ENCODE results near the gene SBNO2. TPM values are rescaled to one million over a fixed set of nuclear protein-coding genes. Genes with fewer than 3 reads are reported as not detected.

The SBNO2 gene
- total RNA-seq, 1 donor from 2014 or later = 40.9 TPM

DNA sequence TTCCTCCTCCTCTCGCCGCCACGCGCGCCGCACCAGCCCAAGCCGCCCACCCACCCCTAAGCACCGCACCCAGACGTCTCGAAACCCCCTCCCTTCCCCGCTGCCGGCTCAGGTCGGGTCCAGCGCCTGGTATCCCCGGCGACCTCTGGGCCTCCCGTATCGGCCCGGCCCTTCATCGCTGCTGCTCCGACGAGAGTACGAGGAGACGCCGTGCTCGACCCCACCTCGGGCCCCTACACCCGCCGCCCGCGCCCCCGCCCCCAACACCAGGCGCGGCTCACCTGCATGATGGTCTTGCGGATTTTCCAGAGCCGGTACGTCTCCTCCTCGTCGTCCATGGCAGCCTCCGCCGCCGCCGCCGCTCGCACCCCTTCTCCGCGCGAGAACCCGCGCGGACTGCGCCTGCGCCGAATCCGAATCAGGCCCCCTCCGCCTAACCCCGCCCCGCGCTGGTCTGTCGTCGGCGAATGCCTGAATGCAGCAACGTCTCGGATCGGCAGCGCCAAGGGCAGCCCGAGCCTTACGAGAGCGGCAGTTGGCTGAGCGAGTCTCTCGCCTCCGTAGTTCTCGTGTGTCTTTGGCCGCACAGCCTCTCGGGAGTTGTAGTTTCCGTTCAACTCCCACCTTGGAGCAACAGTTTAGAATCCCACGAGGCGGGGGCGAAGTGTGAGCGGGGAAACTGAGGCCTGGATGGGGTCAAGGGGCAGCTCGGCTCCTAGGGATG, 78.9 kb downstream of the SBNO2 start, which contains the start of gene POLR2E:
Gene POLR2E, minus strand, starts transcription at position 398 of the 724 bp plus-strand sequence. Its CDS starts 60 bp downstream, at position 338.
- peak within 1 kb of the TSS; percentile 88 for H3K4me3 Mint-ChIP-seq (ENCODE audit: low read depth)
- H3K27me3 Mint-ChIP-seq = no peaks in the 10 kb centered on the region
- H3K4me1 Mint-ChIP-seq (ENCODE audit: low read depth) = peaks cover 27% of the 10 kb centered on the region
- DNase-seq (ENCODE audit: low spot score, unreplicated experiment) = peak; percentile 99
- H3K27ac Mint-ChIP-seq = peak within 1 kb of the TSS; percentile 93
- TF ChIP-seq, protein P1, sequence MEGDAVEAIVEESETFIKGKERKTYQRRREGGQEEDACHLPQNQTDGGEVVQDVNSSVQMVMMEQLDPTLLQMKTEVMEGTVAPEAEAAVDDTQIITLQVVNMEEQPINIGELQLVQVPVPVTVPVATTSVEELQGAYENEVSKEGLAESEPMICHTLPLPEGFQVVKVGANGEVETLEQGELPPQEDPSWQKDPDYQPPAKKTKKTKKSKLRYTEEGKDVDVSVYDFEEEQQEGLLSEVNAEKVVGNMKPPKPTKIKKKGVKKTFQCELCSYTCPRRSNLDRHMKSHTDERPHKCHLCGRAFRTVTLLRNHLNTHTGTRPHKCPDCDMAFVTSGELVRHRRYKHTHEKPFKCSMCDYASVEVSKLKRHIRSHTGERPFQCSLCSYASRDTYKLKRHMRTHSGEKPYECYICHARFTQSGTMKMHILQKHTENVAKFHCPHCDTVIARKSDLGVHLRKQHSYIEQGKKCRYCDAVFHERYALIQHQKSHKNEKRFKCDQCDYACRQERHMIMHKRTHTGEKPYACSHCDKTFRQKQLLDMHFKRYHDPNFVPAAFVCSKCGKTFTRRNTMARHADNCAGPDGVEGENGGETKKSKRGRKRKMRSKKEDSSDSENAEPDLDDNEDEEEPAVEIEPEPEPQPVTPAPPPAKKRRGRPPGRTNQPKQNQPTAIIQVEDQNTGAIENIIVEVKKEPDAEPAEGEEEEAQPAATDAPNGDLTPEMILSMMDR (IDR thresholded peaks at IDR 0.05; ENCODE audit: unreplicated experiment) = no peak
- H3K36me3 Mint-ChIP-seq (ENCODE audit: insufficient read depth) = no peaks in the 10 kb centered on the region
- H3K9me3 Mint-ChIP-seq (ENCODE audit: low read depth) = no peaks in the 10 kb centered on the region

DNA sequence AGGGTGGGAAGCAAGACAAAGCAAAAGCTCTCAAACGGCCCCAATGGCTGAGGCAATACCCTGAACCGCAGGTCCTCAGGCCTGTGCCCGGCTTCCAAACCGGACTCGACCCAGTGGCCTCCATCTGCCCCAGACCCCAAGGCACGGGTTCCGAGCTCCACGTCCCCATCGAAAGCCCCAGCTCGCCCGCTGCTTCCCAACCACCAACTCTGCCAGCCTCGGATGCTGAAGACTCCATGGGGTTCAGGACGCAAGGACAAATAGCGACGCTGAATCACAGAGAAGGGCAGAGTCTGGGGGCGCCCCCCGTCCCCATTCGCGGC, 79.5 kb downstream of the SBNO2 start:
- TF ChIP-seq, protein P1 (IDR thresholded peaks at IDR 0.05; ENCODE audit: unreplicated experiment) = no peak
- DNase-seq (ENCODE audit: low spot score, unreplicated experiment) = no peak
- H3K4me1 Mint-ChIP-seq (ENCODE audit: low read depth) = peaks cover 27% of the 10 kb centered on the region
- H3K4me3 Mint-ChIP-seq (ENCODE audit: low read depth) = peak overlapping the region; percentile 88
- H3K27ac Mint-ChIP-seq = peak overlapping the region; percentile 74
- H3K36me3 Mint-ChIP-seq (ENCODE audit: insufficient read depth) = no peaks in the 10 kb centered on the region
- H3K9me3 Mint-ChIP-seq (ENCODE audit: low read depth) = no peaks in the 10 kb centered on the region
- H3K27me3 Mint-ChIP-seq = no peaks in the 10 kb centered on the region

DNA sequence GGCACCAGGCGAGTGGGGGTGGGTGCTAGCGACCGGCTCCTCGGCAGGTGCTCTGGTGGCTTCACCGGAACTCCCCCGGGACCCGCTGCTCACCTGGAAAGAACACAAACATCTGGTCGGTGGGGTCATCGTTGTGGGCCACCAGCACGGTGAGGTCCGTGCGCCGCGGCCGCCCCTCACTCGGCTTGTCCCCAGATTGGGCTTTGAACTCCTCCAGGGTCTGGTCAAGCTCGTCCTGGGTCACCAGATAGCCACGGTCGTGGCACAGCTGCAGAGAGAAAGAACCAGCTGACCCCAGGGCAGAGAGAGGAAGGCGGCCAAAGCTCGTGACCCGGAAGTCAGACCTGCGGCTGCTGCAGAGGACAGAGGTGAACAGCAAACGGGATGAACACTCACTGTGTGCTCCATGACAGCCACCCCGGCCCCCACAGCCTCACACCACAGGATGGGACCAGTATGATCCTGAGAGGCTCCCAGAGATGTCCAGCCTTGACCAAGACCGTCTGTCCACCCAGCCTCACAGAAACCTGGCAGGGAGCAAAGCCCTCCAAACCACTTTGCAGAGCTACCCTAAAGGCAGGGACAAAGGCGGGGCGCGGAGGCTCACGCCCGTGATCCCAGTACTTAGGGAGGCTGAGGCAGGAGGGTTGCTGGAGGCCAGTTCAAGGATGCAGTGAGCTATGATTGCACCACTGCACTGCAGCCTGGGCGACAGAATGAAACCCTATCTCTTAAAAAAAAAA, 80.1 kb downstream of the SBNO2 start:
- Mint-ChIP-seq H3K4me1 (ENCODE audit: low read depth) (peaks cover 27% of the 10 kb centered on the region), H3K36me3 (ENCODE audit: insufficient read depth) (no peaks in the 10 kb centered on the region), H3K4me3 (ENCODE audit: low read depth) (peak overlapping the region; percentile 88), H3K9me3 (ENCODE audit: low read depth) (no peaks in the 10 kb centered on the region), H3K27ac (peak overlapping the region; percentile 74), H3K27me3 (no peaks in the 10 kb centered on the region)
- no peak for DNase-seq (ENCODE audit: low spot score, unreplicated experiment)
- TF ChIP-seq, protein P1 (IDR thresholded peaks at IDR 0.05; ENCODE audit: unreplicated experiment) = no peak

DNA sequence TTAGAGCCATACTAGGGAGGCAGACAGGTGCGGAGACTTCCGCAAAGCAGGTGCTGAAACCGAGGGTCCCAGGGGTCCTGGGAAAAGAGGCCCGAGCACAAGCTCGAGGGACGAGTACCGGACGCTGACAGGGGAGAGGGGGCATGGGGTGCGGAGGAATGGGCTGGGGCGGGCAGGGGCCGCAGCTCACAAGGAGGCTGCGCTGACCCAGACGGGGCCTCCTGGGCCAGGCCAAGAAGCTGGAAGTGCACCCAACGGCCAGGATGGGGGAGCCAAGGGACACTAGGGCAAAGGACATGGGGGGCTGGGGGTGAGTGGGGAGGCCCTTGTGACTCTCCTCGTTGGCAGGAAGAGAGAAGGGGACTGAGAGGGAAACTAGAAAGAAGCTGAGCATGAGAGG, 80.7 kb downstream of the SBNO2 start:
- TF ChIP-seq, protein P1 (IDR thresholded peaks at IDR 0.05; ENCODE audit: unreplicated experiment) = no peak
- Mint-ChIP-seq H3K27ac (peak overlapping the region; percentile 80), H3K4me3 (ENCODE audit: low read depth) (peak overlapping the region; percentile 88), H3K4me1 (ENCODE audit: low read depth) (peaks cover 20% of the 10 kb centered on the region), H3K9me3 (ENCODE audit: low read depth) (no peaks in the 10 kb centered on the region), H3K27me3 (no peaks in the 10 kb centered on the region), H3K36me3 (ENCODE audit: insufficient read depth) (no peaks in the 10 kb centered on the region)
- DNase-seq (ENCODE audit: low spot score, unreplicated experiment) = no peak

DNA sequence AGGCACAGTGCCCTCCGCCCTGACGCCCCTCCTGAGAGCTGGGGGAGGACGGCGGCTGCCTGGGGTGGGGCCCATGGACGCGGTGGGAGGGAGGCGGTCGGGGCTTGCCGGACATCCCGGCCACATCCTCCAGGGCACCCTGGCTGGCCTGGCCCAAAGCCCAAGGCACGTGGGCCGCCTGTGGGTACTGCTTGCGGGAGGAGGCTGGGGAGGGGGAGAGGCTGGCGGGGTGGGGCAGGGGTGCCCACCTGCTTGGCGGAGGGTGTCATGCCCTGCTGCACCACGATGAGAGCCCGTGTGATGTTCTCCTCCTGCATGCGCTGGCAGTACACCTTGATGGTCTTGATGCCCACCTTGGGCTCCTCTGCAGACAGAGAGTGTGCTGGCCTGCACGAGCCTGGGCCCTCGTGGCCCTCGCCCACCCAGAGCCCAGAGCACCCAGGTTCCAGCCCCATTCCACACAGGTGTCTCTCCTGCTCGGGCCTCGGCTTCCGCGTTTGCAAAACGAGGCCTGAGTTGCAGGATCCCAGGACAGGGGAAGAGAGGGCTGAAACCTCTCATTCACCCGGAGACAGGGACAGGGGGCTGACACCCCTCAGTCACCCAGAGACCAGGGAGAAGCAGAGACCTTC, 82.4 kb downstream of the SBNO2 start:
- H3K4me3 Mint-ChIP-seq (ENCODE audit: low read depth) = no peak overlapping the region
- H3K9me3 Mint-ChIP-seq (ENCODE audit: low read depth) = no peaks in the 10 kb centered on the region
- no peak for DNase-seq (ENCODE audit: low spot score, unreplicated experiment)
- TF ChIP-seq, protein P1 (IDR thresholded peaks at IDR 0.05; ENCODE audit: unreplicated experiment) = no peak
- no peak overlapping the region for H3K27ac Mint-ChIP-seq
- H3K4me1 Mint-ChIP-seq (ENCODE audit: low read depth) = peaks cover 14% of the 10 kb centered on the region
- no peaks in the 10 kb centered on the region for H3K27me3 Mint-ChIP-seq
- peaks cover 4% of the 10 kb centered on the region for H3K36me3 Mint-ChIP-seq (ENCODE audit: insufficient read depth)
